ENCODE results near the gene SCGB1A1. TPM values are rescaled to one million over a fixed set of nuclear protein-coding genes. Genes with fewer than 3 reads are reported as not detected.

The SCGB1A1 gene
- total RNA-seq, 4 donors from 2014 or later: not detected

GRCh38 chr11:62430425-62430824, 11.6 kb downstream of the SCGB1A1 start:
- DNase-seq (ENCODE audit: low spot score in 2 of 2): no peak
- intact Hi-C loops (cut with DNase I; ENCODE audit: low total_unique reads): no loop called here
- H3K4me3 ChIP-seq (ENCODE audit: low read depth, poor library complexity, severe bottlenecking): no peak overlapping the region
- WGBS, 2 donors: 46 to 47% methylated on average over 3 of the region's 3 CpGs
- TF ChIP-seq POLR2A (IDR thresholded peaks at IDR 0.05) (no peak), CTCF (IDR thresholded peaks at IDR 0.05) (no peak)

GRCh38 chr11:62431171-62431901, 12.5 kb downstream of the SCGB1A1 start:
- intact Hi-C loops (cut with DNase I; ENCODE audit: low total_unique reads): no loop called here
- no peak for DNase-seq (ENCODE audit: low spot score in 2 of 2)
- H3K4me3 ChIP-seq (ENCODE audit: low read depth, poor library complexity, severe bottlenecking): no peak overlapping the region
- no peak for TF ChIP-seq CTCF (IDR thresholded peaks at IDR 0.05)
- TF ChIP-seq POLR2A (IDR thresholded peaks at IDR 0.05): no peak
- 54 to 57% methylated on average over 10 to 11 of the region's 11 CpGs for WGBS, 2 donors

GRCh38 chr11:62432695-62433094, 13.9 kb downstream of the SCGB1A1 start:
- intact Hi-C loops (cut with DNase I; ENCODE audit: low total_unique reads): no loop called here
- H3K4me3 ChIP-seq (ENCODE audit: low read depth, poor library complexity, severe bottlenecking): no peak overlapping the region
- 69 to 74% methylated on average over 9 of the region's 9 CpGs for WGBS, 2 donors
- TF ChIP-seq POLR2A (IDR thresholded peaks at IDR 0.05): no peak
- TF ChIP-seq CTCF (IDR thresholded peaks at IDR 0.05): no peak
- no peak for DNase-seq (ENCODE audit: low spot score in 2 of 2)

GRCh38 chr11:62433141-62433903, 14.5 kb downstream of the SCGB1A1 start:
- H3K4me3 ChIP-seq (ENCODE audit: low read depth, poor library complexity, severe bottlenecking): no peak overlapping the region
- no peak for DNase-seq (ENCODE audit: low spot score in 2 of 2)
- intact Hi-C loops (cut with DNase I; ENCODE audit: low total_unique reads): no loop called here
- 50 to 62% methylated on average over 16 of the region's 16 CpGs for WGBS, 2 donors
- TF ChIP-seq POLR2A (IDR thresholded peaks at IDR 0.05) (no peak), CTCF (IDR thresholded peaks at IDR 0.05) (no peak)

- WGBS, 2 donors: 53 to 72% methylated on average over 6 of the region's 6 CpGs
- DNase-seq (ENCODE audit: low spot score in 2 of 2): peak in 1 of 2 donors; percentile 43
- intact Hi-C loops (cut with DNase I; ENCODE audit: low total_unique reads): no loop called here
- TF ChIP-seq POLR2A (IDR thresholded peaks at IDR 0.05) (no peak), CTCF (IDR thresholded peaks at IDR 0.05) (no peak)
- H3K4me3 ChIP-seq (ENCODE audit: low read depth, poor library complexity, severe bottlenecking): no peak overlapping the region
Observed at GRCh38 chr11:62433904-62434276, 15.1 kb downstream of the SCGB1A1 start.
